ENCODE results near the gene LRRC72. TPM values are rescaled to one million over a fixed set of nuclear protein-coding genes. Genes with fewer than 3 reads are reported as not detected.

The LRRC72 gene
- not detected in 2 replicates for total RNA-seq

GRCh38 chr7:16526742-16527540, at the start of gene LRRC72:
Gene LRRC72 (plus strand): TSS chr7:16526825. CDS start chr7:16526953, 128 bp downstream.

Other genes starting within 250 kb of the LRRC72 start
- gene CRPPA, start 105.3 kb upstream of the LRRC72 start, total RNA-seq: 0.43 and 0.96 TPM in 2 replicates
- gene SOSTDC1, start 61.1 kb upstream of the LRRC72 start, total RNA-seq: 0.24 TPM in 1 of 2 replicates, not detected in the other
- gene ANKMY2, start 118.9 kb downstream of the LRRC72 start, total RNA-seq: 6.2 and 8.0 TPM in 2 replicates
- 88.9 and 95.7 TPM in 2 replicates for gene BZW2, start 119.4 kb downstream of the LRRC72 start, total RNA-seq
- 21.7 and 32.2 TPM in 2 replicates for gene TSPAN13, start 226.9 kb downstream of the LRRC72 start, total RNA-seq